Lower leg skin (tissue), 4 donors: ENCODE data around the gene DLX4. TPM values are rescaled to one million over a fixed set of nuclear protein-coding genes. Genes with fewer than 3 reads are reported as not detected.

Source experiments
- DNase-seq, 2 donors: peaks; one replicate each; pipeline ENCODE4 v3.0.0-alpha.2; 2019; ENCODE audit warnings: low spot score in 2 of 2
- H3K4me3 ChIP-seq: fragments of 200-600 bp; sonication (generic); 2 replicates; pipeline ENCODE4 v1.5.1; 2017; ENCODE audit warnings: mild to moderate bottlenecking, low read depth; ENCODE audit not compliant: poor library complexity, severe bottlenecking
- CTCF ChIP-seq, 3 donors: fragments of 450-650 bp; IDR thresholded peaks; one replicate each; pipeline ENCODE4 v1.5.1; 2016; ENCODE audit warnings: antibody characterized with exemption in 3 of 3, mild to moderate bottlenecking in 3 of 3, moderate library complexity in 2 of 3
- POLR2A ChIP-seq, 2 donors: fragments of 450-650 bp; IDR thresholded peaks; one replicate each; pipeline ENCODE4 v1.6.1; 2016 to 2017; ENCODE audit warnings: antibody characterized with exemption in 2 of 2, mild to moderate bottlenecking in 1 of 2, moderate library complexity in 1 of 2
- WGBS, 2 donors: methylation state at CpG; one replicate each; pipeline ENCODE4 v1.1.5; 2018; 5-methylcytosine and 5-hydroxymethylcytosine counted together
- intact Hi-C: fragments of 100-400 bp; cut with DNase I; formaldehyde crosslinking; loops from one replicate; pipeline ENCODE4 v1.15.0; 2023; ENCODE audit warnings: low total_unique reads
- total RNA-seq, 4 donors: library from RNA; depleted of rRNA; stranded (reverse); fragments of >200 nt; gene quantifications; one replicate each; pipeline ENCODE4 v1.1.0, GENCODE V29; 2016

The DLX4 gene
- total RNA-seq, 4 donors from 2014 or later = 1.9 to 3.3 (median 2.5) TPM

- no peak overlapping the region for H3K4me3 ChIP-seq
- intact Hi-C loops = no loop called here
- TF ChIP-seq POLR2A (IDR thresholded peaks at IDR 0.05) (no peak), CTCF (IDR thresholded peaks at IDR 0.05) (no peak)
- 63 to 76% methylated on average over 7 of the region's 7 CpGs for WGBS, 2 donors
- DNase-seq = no peak
Observed at GRCh38 chr17:49975531-49975930, 6.5 kb downstream of the DLX4 start.

- WGBS, 2 donors = 37 to 55% methylated on average over 5 of the region's 5 CpGs
- intact Hi-C loops = no loop called here
- no peak for DNase-seq
- TF ChIP-seq POLR2A (IDR thresholded peaks at IDR 0.05) = no peak
- no peak for TF ChIP-seq CTCF (IDR thresholded peaks at IDR 0.05)
- H3K4me3 ChIP-seq = no peak overlapping the region
Observed at GRCh38 chr17:49976163-49976827, 7.3 kb downstream of the DLX4 start.

GRCh38 chr17:49976828-49977202, 7.8 kb downstream of the DLX4 start:
- H3K4me3 ChIP-seq = no peak overlapping the region
- WGBS, 2 donors = 51 to 55% methylated on average over 4 of the region's 4 CpGs
- no peak for TF ChIP-seq POLR2A (IDR thresholded peaks at IDR 0.05)
- no peak for TF ChIP-seq CTCF (IDR thresholded peaks at IDR 0.05)
- intact Hi-C loops = no loop called here
- DNase-seq = no peak

GRCh38 chr17:49977463-49978389, 8.7 kb downstream of the DLX4 start:
- intact Hi-C loops = no loop called here
- TF ChIP-seq POLR2A (IDR thresholded peaks at IDR 0.05) (no peak), CTCF (IDR thresholded peaks at IDR 0.05) (no peak)
- no peak overlapping the region for H3K4me3 ChIP-seq
- WGBS, 2 donors = 42 to 45% methylated on average over 7 of the region's 7 CpGs
- DNase-seq = no peak

GRCh38 chr17:49978501-49978900, 9.5 kb downstream of the DLX4 start:
- intact Hi-C loops = no loop called here
- TF ChIP-seq CTCF (IDR thresholded peaks at IDR 0.05) (no peak), POLR2A (IDR thresholded peaks at IDR 0.05) (no peak)
- H3K4me3 ChIP-seq = no peak overlapping the region
- DNase-seq = no peak
- WGBS, 2 donors = 58 to 68% methylated on average over 13 of the region's 13 CpGs
